Measurements from ENCODE around the gene ANKRD11. TPM values are rescaled to one million over a fixed set of nuclear protein-coding genes. Genes with fewer than 3 reads are reported as not detected.

The ANKRD11 gene
- polyA plus RNA-seq, 1 donor from 2014 or later: 32.5 TPM

DNA sequence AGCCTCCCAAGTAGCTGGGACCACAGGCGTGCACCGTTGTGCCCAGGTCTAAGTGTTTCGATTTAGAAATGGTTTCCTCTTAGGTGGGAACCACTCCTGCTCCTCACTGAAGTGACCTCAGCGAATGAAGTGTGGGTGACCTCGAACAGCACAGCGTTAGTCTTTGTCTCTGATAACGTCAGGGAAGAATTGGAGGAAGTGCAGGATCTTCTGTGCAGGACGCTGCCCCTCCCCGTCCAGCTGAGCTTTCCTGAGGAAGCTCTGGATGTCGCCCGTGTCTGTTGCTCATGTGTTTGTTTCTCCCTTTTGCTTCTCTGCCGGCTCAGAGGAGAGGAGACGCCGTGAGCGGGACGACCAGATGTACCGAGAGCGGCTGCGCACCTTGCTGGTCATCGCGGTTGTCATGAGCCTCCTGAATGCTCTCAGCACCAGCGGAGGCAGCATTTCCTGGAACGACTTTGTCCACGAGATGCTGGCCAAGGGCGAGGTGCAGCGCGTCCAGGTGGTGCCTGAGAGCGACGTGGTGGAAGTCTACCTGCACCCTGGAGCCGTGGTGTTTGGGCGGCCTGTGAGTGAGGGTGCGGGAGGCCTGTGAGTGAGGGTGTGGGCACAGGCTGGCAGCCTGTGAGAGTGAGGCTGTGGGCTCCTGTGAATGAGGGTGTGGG, 33.5 kb upstream of the ANKRD11 start:
- Histone ChIP-seq H2AFZ (ENCODE audit: low read depth, low read length) (no peak overlapping the region), H3K36me3 (ENCODE audit: insufficient read depth, low read length) (no peaks in the 10 kb centered on the region), H3K4me3 (ENCODE audit: low read length) (no peak overlapping the region), H3K4me2 (ENCODE audit: low read length) (no peak overlapping the region), H3K79me2 (replicated peaks; ENCODE audit: insufficient read depth, low read length) (no peaks in the 10 kb centered on the region), H3K27me3 (ENCODE audit: insufficient read depth, low read depth, low read length) (no peaks in the 10 kb centered on the region), H3K9me3 (ENCODE audit: low read length) (no peaks in the 10 kb centered on the region), H3F3A (ENCODE audit: insufficient read depth, low read length, poor library complexity, severe bottlenecking) (no peaks in the 10 kb centered on the region), H4K20me1 (ENCODE audit: insufficient read depth) (no peaks in the 10 kb centered on the region), H3K9me2 (ENCODE audit: insufficient read depth, low read length) (no peaks in the 10 kb centered on the region), H3K9ac (ENCODE audit: low read length) (no peak overlapping the region), H3K27ac (ENCODE audit: low read length) (no peak overlapping the region)
- TF ChIP-seq TAF1 (IDR thresholded peaks at IDR 0.05; ENCODE audit: low read depth) (no peak), RAD21 (conservative IDR thresholded peaks at IDR 0.05) (no peak), POLR2AphosphoS5 (IDR thresholded peaks at IDR 0.05) (no peak), SMC3 (conservative IDR thresholded peaks at IDR 0.05; ENCODE audit: poor library complexity) (no peak), EZH2 (IDR thresholded peaks at IDR 0.05; ENCODE audit: borderline replicate concordance, insufficient read depth, low read length, poor library complexity, severe bottlenecking) (no peak), EP300 (conservative IDR thresholded peaks at IDR 0.05; ENCODE audit: poor library complexity, severe bottlenecking) (no peak), MXI1 (conservative IDR thresholded peaks at IDR 0.05; ENCODE audit: poor library complexity, severe bottlenecking) (no peak)
- TF ChIP-seq, protein P1, sequence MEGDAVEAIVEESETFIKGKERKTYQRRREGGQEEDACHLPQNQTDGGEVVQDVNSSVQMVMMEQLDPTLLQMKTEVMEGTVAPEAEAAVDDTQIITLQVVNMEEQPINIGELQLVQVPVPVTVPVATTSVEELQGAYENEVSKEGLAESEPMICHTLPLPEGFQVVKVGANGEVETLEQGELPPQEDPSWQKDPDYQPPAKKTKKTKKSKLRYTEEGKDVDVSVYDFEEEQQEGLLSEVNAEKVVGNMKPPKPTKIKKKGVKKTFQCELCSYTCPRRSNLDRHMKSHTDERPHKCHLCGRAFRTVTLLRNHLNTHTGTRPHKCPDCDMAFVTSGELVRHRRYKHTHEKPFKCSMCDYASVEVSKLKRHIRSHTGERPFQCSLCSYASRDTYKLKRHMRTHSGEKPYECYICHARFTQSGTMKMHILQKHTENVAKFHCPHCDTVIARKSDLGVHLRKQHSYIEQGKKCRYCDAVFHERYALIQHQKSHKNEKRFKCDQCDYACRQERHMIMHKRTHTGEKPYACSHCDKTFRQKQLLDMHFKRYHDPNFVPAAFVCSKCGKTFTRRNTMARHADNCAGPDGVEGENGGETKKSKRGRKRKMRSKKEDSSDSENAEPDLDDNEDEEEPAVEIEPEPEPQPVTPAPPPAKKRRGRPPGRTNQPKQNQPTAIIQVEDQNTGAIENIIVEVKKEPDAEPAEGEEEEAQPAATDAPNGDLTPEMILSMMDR (IDR thresholded peaks at IDR 0.05; ENCODE audit: poor library complexity, severe bottlenecking): no peak
- TF ChIP-seq, protein P2, sequence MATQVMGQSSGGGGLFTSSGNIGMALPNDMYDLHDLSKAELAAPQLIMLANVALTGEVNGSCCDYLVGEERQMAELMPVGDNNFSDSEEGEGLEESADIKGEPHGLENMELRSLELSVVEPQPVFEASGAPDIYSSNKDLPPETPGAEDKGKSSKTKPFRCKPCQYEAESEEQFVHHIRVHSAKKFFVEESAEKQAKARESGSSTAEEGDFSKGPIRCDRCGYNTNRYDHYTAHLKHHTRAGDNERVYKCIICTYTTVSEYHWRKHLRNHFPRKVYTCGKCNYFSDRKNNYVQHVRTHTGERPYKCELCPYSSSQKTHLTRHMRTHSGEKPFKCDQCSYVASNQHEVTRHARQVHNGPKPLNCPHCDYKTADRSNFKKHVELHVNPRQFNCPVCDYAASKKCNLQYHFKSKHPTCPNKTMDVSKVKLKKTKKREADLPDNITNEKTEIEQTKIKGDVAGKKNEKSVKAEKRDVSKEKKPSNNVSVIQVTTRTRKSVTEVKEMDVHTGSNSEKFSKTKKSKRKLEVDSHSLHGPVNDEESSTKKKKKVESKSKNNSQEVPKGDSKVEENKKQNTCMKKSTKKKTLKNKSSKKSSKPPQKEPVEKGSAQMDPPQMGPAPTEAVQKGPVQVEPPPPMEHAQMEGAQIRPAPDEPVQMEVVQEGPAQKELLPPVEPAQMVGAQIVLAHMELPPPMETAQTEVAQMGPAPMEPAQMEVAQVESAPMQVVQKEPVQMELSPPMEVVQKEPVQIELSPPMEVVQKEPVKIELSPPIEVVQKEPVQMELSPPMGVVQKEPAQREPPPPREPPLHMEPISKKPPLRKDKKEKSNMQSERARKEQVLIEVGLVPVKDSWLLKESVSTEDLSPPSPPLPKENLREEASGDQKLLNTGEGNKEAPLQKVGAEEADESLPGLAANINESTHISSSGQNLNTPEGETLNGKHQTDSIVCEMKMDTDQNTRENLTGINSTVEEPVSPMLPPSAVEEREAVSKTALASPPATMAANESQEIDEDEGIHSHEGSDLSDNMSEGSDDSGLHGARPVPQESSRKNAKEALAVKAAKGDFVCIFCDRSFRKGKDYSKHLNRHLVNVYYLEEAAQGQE (IDR thresholded peaks at IDR 0.05; ENCODE audit: borderline replicate concordance): no peak

DNA sequence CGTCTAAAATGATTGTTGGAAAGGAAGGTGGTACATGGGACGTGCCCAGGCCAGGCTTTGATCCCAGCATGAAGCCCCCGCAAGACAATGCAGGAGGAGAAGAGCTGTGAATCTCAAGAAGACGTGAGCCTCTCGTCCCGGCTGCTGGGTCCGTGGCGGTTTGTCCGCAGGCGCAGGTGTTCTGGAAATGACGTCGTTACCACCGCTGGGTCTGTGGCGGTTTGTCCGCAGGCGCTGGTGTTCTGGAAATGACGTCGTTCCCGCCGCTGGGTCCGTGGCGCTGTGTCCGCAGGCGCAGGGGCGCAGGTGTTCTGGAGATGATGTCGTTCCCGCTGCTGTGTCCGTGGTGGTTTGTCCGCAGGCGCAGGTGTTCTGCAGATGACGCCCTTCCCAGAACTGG, 31.9 kb upstream of the ANKRD11 start:
- no peak overlapping the region for H3K9ac ChIP-seq (ENCODE audit: low read length)
- no peaks in the 10 kb centered on the region for H3K27me3 ChIP-seq (ENCODE audit: insufficient read depth, low read depth, low read length)
- no peak overlapping the region for H3K27ac ChIP-seq (ENCODE audit: low read length)
- H3K79me2 ChIP-seq (replicated peaks; ENCODE audit: insufficient read depth, low read length): peaks cover 2% of the 10 kb centered on the region
- no peak overlapping the region for H3K4me3 ChIP-seq (ENCODE audit: low read length)
- H3K9me3 ChIP-seq (ENCODE audit: low read length): no peaks in the 10 kb centered on the region
- H3K9me2 ChIP-seq (ENCODE audit: insufficient read depth, low read length): no peaks in the 10 kb centered on the region
- no peaks in the 10 kb centered on the region for H4K20me1 ChIP-seq (ENCODE audit: insufficient read depth)
- no peak for TF ChIP-seq RAD21 (conservative IDR thresholded peaks at IDR 0.05)
- no peak for TF ChIP-seq EP300 (conservative IDR thresholded peaks at IDR 0.05; ENCODE audit: poor library complexity, severe bottlenecking)
- no peak for TF ChIP-seq EZH2 (IDR thresholded peaks at IDR 0.05; ENCODE audit: borderline replicate concordance, insufficient read depth, low read length, poor library complexity, severe bottlenecking)
- TF ChIP-seq TAF1 (IDR thresholded peaks at IDR 0.05; ENCODE audit: low read depth): no peak
- TF ChIP-seq, protein P1 (IDR thresholded peaks at IDR 0.05; ENCODE audit: poor library complexity, severe bottlenecking): no peak
- no peaks in the 10 kb centered on the region for H3K36me3 ChIP-seq (ENCODE audit: insufficient read depth, low read length)
- no peak overlapping the region for H3K4me2 ChIP-seq (ENCODE audit: low read length)
- no peak overlapping the region for H2AFZ ChIP-seq (ENCODE audit: low read depth, low read length)
- H3F3A ChIP-seq (ENCODE audit: insufficient read depth, low read length, poor library complexity, severe bottlenecking): no peaks in the 10 kb centered on the region
